ENCODE results near the gene NR2F1-AS1. TPM values are rescaled to one million over a fixed set of nuclear protein-coding genes. Genes with fewer than 3 reads are reported as not detected.
"Not testable (repeated sequence)": the region's sequence is repeated elsewhere in the genome, so short reads cannot be mapped to it uniquely, and the experiment has no call there.

NR2F1-AS1 gene
- total RNA-seq, 1 donor from 2014 or later = 16.2 TPM

GRCh38 chr5:93511445-93511844, 69.6 kb downstream of the NR2F1-AS1 start:
- no peak for ATAC-seq
- DNase-seq = no peak
- H3K4me3 ChIP-seq = no peak overlapping the region
- intact Hi-C loops (cut with DNase I) = no loop called here
- no peak for TF ChIP-seq CTCF (IDR thresholded peaks at IDR 0.05)
- no peak overlapping the region for H3K27ac ChIP-seq
- H3K9me3 ChIP-seq = no peaks in the 10 kb centered on the region
- no peaks in the 10 kb centered on the region for H3K27me3 ChIP-seq
- no peaks in the 10 kb centered on the region for H3K36me3 ChIP-seq
- H3K4me1 ChIP-seq = no peaks in the 10 kb centered on the region

- H3K36me3 ChIP-seq = no peaks in the 10 kb centered on the region
These were observed 70.2 kb downstream of the NR2F1-AS1 start for GRCh38 chr5:93510626-93511380.

GRCh38 chr5:93505553-93505952, 75.5 kb downstream of the NR2F1-AS1 start:
- H3K27ac ChIP-seq; H3K4me3 ChIP-seq; ATAC-seq; DNase-seq; H3K4me1 ChIP-seq; H3K36me3 ChIP-seq; H3K27me3 ChIP-seq; intact Hi-C loops (cut with DNase I); H3K9me3 ChIP-seq: not testable (repeated sequence)

More at GRCh38 chr5:93510626-93511380, 70.2 kb downstream of the NR2F1-AS1 start:
- Histone ChIP-seq H3K4me3 (no peak overlapping the region), H3K9me3 (no peaks in the 10 kb centered on the region), H3K27me3 (no peaks in the 10 kb centered on the region), H3K4me1 (no peaks in the 10 kb centered on the region), H3K27ac (no peak overlapping the region)
- no peak for ATAC-seq
- intact Hi-C loops (cut with DNase I) = no loop called here
- no peak for DNase-seq
- TF ChIP-seq CTCF (IDR thresholded peaks at IDR 0.05) = no peak

- no peak for ATAC-seq
- TF ChIP-seq CTCF (IDR thresholded peaks at IDR 0.05) = no peak
- H3K4me1 ChIP-seq = no peaks in the 10 kb centered on the region
- H3K9me3 ChIP-seq = no peaks in the 10 kb centered on the region
- intact Hi-C loops (cut with DNase I) = no loop called here
- no peaks in the 10 kb centered on the region for H3K27me3 ChIP-seq
- H3K27ac ChIP-seq = no peak overlapping the region
- DNase-seq = no peak
- no peak overlapping the region for H3K4me3 ChIP-seq
- H3K36me3 ChIP-seq = no peaks in the 10 kb centered on the region
These were observed 77.4 kb downstream of the NR2F1-AS1 start for GRCh38 chr5:93503598-93504067.

- no peak for TF ChIP-seq CTCF (IDR thresholded peaks at IDR 0.05)
- Histone ChIP-seq H3K9me3 (no peaks in the 10 kb centered on the region), H3K27ac (no peak overlapping the region), H3K4me1 (no peaks in the 10 kb centered on the region), H3K36me3 (no peaks in the 10 kb centered on the region), H3K27me3 (no peaks in the 10 kb centered on the region), H3K4me3 (no peak overlapping the region)
- DNase-seq (no peak), ATAC-seq (no peak)
- intact Hi-C loops (cut with DNase I) = no loop called here
These were observed 83.9 kb downstream of the NR2F1-AS1 start for GRCh38 chr5:93497096-93497495.

- ATAC-seq (no peak), DNase-seq (no peak)
- H3K4me3 ChIP-seq = no peak overlapping the region
- H3K27me3 ChIP-seq = no peaks in the 10 kb centered on the region
- H3K27ac ChIP-seq = no peak overlapping the region
- no peak for TF ChIP-seq CTCF (IDR thresholded peaks at IDR 0.05)
- no peaks in the 10 kb centered on the region for H3K4me1 ChIP-seq
- H3K36me3 ChIP-seq = no peaks in the 10 kb centered on the region
- no peaks in the 10 kb centered on the region for H3K9me3 ChIP-seq
- intact Hi-C loops (cut with DNase I) = no loop called here
These were observed 101.0 kb downstream of the NR2F1-AS1 start for GRCh38 chr5:93479982-93480509.
